GM18502 (cell line): ENCODE data around the gene DNAJC25.
"Not testable (repeated sequence)": the region's sequence is repeated elsewhere in the genome, so short reads cannot be mapped to it uniquely, and the experiment has no call there.

Source experiments
- ATAC-seq: cut with Tn5 transposase; IDR thresholded peaks from one replicate; pipeline ENCODE4 v1.9.1; 2021; ENCODE audit warnings: mild to moderate bottlenecking; ENCODE audit not compliant: unreplicated experiment, poor library complexity

The DNAJC25 gene

GRCh38 chr9:111631214-111631971, at the start of gene DNAJC25:
Gene DNAJC25 (plus strand): TSS chr9:111631334. CDS start chr9:111631408, 74 bp downstream.
- peak; percentile 97 for ATAC-seq

DNA sequence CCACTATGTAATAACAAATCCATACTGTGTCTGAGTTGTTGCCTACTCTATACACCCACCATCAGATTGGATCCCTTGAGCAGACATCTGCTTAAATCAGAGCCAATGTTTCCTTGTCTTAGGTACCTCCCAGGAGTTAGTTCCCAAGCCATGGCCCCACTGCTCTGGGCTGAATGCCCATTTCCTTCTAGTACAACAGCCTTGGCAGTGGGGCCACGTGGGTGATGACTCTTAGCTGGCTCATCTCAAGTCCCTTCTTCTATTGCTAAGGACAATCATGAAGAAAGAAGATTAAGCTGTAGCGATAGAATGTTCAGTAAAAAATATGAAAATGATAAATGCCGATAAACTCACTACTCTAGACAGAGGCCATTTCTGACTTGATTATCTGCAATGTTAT, 48.2 kb upstream of the DNAJC25 start:
- ATAC-seq, result no peak

DNA sequence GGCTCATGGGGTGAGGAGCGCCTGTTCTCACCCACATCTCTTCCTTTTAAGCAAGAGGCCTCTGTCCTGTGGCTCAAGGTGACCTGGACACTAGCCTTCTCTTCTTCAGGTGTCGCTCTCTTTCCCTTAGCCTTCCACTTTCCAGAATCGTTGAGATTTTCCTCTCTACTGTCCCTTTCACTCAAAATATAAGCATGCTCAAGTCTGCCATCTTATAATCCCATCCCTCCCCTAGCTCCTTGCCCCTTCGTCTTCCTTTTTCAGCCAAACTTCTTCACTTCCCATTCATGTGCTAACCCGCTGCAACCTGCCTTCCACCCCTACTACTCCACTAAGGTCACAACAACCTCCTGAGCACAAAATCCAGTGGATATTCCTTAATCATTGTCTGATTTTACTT, 44.8 kb upstream of the DNAJC25 start:
- no peak for ATAC-seq

DNA sequence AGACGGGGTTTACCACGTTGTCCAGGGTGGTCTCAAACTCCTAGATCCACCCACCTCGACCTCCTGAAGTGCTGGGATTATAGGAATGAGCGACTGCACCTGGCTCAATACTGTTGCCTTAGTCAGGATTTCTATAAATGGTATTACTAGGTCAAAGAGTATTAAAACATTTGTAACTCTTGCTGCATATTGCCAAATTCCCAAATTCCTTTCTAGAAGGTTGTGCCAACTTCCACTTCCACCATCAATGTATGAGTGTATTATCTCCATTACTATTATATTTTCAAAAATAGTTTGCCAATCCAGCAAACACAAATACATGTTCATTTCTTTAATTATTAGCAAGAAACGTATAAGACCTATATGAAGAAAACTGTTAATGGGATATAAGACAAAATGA, 42.3 kb upstream of the DNAJC25 start:
- no peak for ATAC-seq

DNA sequence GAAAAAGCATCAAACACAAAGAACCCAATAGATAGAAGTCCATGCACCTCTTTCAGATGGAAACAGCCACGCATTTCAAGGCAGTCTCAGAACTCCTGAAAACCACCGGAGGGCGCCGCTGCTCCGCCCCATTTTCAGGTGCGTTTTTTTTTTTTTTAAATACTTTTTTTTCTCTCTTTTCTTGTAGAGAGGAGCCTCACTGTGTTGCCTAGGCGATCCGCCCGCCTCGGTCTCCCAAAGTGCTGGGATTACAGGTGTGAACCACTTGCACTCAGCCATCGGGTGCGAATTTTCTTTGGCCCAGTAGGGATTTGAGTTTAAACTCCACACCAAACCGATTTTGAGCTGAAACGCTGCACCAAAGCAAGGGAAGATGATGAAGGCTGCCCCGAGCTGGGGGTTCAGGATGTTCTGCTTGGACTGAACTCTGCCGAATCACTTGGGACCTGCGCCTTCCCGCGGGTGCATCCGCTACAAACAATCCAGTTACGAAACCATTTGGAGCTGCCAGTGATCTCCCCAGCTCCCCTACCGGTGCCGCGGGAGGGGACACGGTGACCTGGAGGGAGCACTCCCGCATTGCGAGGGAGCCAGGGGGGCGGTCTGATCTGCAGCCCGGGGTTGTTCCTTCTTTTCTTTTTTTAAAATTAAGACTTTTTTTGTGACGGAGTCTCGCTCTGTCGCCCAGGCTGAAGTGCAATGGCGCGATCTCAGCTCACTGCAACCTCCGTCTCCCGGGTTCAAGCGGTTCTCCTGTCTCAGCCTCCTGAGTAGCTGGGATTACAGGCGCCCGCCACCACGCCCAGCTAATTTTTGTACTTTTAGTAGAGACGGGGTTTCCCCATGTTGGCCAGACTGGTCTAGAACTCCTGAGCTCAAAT, 33.0 kb upstream of the DNAJC25 start:
- no peak for ATAC-seq

- no peak for ATAC-seq
Measured at GRCh38 chr9:111598733-111599091, 32.4 kb upstream of the DNAJC25 start.

DNA sequence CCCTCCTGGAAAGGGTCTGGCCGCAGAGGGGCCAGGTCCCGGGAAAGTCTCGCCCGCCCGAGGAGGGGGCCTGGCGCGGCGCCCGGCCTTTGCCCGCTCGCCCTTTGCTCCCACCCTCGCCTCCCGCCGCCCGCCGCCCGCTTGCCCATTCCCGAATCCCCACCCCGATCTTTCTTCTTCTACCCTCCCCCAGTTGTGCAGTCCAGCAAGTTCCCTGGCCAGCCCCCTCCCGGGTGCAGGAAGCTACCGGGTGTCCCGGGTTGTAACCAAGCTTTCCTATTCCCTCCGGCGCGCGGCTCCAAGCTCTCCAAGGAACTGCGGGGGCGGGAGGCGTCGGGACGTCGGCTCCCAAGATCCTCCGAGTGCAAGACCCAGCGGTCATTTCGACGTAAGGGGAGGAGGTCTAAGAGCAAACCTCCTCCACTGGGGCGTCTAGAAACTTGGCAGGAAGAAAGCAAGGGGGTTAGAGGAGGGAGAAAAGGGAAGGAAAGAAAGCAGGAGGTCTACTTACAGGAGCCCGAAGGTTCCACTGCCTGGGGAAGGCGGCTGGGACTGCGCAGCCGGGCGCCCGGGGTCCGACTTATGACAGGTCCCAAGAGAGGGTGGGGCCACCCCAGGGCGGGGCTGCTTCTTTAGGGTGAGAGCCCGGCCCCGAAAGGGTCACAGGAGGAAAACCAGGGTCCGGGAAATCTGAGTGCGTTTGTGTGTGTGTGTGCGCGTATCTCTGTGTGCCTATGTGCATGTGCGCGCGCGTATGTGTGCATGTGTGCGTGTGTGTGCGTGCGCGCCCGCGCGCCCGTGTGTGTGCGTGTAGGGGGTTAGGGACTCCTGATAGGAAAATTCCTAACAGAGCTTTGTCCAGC, 31.8 kb upstream of the DNAJC25 start, which contains the start of gene PTGR1:
Gene PTGR1 (minus strand): TSS at position 556 of the 863 bp plus-strand sequence. CDS start 2,225 bp downstream, outside the sequence.
- no peak for ATAC-seq

- ATAC-seq, result no peak
Measured at GRCh38 chr9:111599955-111600343, 31.2 kb upstream of the DNAJC25 start.

DNA sequence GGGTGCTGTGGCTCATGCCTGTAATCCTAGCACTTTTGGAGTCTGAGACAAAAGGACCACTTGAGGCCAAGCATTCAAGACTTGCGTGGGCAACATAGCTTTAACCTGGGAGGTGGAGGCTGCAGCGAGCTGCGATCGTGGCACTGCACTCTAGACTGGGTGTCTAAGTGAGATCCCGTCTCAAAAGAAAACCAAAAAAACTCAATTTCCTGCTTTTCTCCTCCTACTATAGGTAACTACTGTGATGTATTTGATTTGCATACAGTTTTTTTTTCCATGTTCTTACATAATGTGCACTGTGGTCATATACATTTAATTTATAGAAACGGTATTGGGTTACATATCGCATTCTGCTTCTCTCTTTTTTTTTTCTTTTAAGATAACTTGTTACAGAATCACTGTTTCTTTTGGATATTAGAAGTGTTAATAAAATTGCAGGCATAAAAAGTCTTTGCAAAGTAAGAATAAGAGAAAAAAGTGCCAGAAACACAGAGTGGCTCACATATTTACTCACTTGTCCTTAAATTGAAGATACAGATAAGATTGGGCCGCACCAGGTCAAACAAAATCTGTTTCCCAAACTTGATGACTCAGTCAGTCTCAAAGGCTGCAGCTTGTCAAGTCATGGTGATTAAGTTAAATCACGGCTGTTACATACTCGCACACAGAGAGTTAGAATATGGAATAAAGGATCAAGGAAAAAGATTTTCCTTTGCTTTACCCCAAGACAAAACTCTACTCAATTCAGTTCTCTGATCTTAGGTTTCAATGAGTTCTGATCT, 29.7 kb upstream of the DNAJC25 start:
- no peak for ATAC-seq

GRCh38 chr9:111603041-111603440, 28.1 kb upstream of the DNAJC25 start:
- ATAC-seq, result no peak

DNA sequence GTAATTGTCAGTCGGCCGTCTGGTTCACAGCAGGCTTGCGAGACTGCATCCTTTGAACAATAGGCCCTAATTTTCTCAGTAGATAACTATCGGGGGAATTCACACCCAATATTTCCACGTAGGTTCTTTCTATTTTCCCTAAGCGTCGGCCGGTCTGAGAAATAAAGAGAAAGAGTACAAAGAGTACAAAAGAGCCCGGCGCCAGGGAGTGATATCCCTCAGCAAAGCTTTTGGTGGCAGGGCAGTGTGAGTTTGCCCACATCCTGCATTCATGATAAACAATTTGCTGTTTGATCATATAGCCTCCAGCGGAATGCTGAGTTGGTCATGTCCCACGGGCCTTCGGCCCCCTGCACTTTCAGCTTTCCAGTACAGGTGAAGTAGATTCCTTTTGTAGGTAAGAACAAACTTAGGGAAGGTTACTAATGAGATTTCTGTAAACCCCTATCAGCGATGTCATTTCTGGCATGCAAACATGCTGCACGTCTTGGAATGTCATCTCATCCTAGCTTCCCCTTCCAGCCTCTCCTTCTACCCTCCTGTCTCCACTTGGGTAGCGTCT, 27.0 kb upstream of the DNAJC25 start:
- no peak for ATAC-seq

- no peak for ATAC-seq
Measured at GRCh38 chr9:111605041-111605559, 26.0 kb upstream of the DNAJC25 start.

GRCh38 chr9:111610149-111610548, 21.0 kb upstream of the DNAJC25 start:
- ATAC-seq, result no peak

DNA sequence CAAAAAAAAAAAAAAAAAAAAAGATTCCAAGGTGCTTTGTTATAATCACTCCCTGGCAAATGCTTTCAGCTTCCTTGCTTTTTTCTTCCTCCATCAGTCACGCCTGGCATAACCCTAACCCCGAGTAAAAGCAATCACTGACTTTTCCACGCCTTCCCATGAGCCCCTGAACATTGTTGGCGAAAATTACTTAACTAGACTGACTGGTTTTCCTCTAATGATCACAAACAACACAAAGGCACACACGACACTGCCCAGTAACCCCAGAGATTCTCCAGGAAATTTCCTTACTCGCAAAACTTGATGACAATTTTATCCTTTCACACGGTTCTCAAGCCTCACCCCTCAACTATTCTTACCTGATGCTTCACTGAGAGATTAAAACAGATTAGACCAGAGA, 20.3 kb upstream of the DNAJC25 start:
- no peak for ATAC-seq

GRCh38 chr9:111613436-111614040, 17.6 kb upstream of the DNAJC25 start:
- ATAC-seq, result no peak

DNA sequence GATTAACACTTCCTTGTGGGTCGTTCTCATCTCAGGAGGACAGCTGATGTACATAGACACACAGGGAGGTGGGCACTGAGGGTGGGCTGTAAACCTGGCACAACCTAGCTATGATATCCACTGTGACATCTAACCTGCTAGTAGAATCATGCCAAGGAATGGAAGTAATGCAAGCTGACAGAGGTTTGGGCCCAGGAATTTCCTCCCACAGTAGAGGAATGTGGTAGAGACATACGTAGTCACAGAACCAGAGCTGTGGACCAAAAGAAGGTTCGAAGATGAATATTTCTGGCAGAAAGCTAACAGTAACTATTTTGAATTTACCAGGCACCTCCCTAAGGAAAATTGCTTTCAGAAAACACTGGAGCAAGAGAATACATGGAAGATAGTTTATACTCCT, 15.2 kb upstream of the DNAJC25 start:
- no peak for ATAC-seq

DNA sequence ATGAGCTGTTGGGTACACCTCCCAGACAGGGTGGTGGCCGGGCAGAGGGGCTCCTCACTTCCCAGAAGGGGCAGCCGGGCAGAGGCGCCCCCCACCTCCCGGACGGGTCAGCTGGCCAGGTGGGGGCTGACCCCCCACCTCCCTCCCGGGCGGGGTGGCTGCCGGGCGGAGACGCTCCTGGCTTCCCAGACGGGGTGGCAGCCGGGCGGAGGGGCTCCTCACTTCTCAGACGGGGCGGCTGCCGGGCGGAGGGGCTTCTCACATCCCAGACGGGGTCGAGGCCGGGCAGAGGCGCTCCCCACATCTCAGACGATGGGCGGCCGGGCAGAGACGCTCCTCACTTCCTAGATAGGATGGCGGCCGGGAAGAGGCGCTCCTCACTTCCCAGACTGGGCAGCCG, 13.8 kb upstream of the DNAJC25 start:
- ATAC-seq, result not testable (repeated sequence)

GRCh38 chr9:111621895-111622480, 9.1 kb upstream of the DNAJC25 start:
- no peak for ATAC-seq
